GM23338 (cell line): Measurements from ENCODE around the gene GFPT2. TPM values are rescaled to one million over a fixed set of nuclear protein-coding genes. Genes with fewer than 3 reads are reported as not detected.

ENCODE experiments used
- ATAC-seq: fragments of 200-7000 bp; cut with Tn5 transposase; 3 replicates; pipeline ENCODE4 v1.9.1; 2020
- DNase-seq: peaks from one replicate; pipeline ENCODE4 v3.0.0-alpha.2; 2015; ENCODE audit warnings: low spot score
- H2AFZ ChIP-seq: fragments of 200-600 bp; sonication (generic); 2 replicates; pipeline ENCODE4 v1.8.0; 2016; ENCODE audit warnings: antibody characterized with exemption, mild to moderate bottlenecking, moderate library complexity
- H3F3A ChIP-seq: fragments of 200-600 bp; sonication (generic); replicated peaks from 2 replicates; pipeline ENCODE4 v1.8.0; 2017; ENCODE audit warnings: antibody characterized with exemption, mixed run types, low read depth
- H3K27ac ChIP-seq: fragments of 200-600 bp; sonication (generic); 2 replicates; pipeline ENCODE4 v1.6.1; 2016; ENCODE audit warnings: low read depth
- H3K27me3 ChIP-seq: fragments of 200-600 bp; sonication (generic); 2 replicates; pipeline ENCODE4 v1.8.0; 2016; ENCODE audit warnings: mild to moderate bottlenecking, mixed run types, moderate library complexity; ENCODE audit not compliant: insufficient read depth
- H3K36me3 ChIP-seq: fragments of 200-600 bp; sonication (generic); 2 replicates; pipeline ENCODE4 v1.8.0; 2016; ENCODE audit warnings: mild to moderate bottlenecking; ENCODE audit not compliant: insufficient read depth
- H3K4me1 ChIP-seq: fragments of 200-600 bp; sonication (generic); 2 replicates; pipeline ENCODE4 v1.8.0; 2016; ENCODE audit warnings: mild to moderate bottlenecking, moderate library complexity; ENCODE audit not compliant: insufficient read depth
- H3K4me2 ChIP-seq: fragments of 200-600 bp; sonication (generic); 2 replicates; pipeline ENCODE4 v1.7.1; 2017; ENCODE audit warnings: mixed run types
- H3K4me3 ChIP-seq: fragments of 200-600 bp; sonication (generic); 2 replicates; pipeline ENCODE4 v1.6.1; 2016; ENCODE audit warnings: mixed run types
- H3K79me2 ChIP-seq: fragments of 200-600 bp; sonication (generic); replicated peaks from 2 replicates; pipeline ENCODE4 v1.8.0; 2017; ENCODE audit warnings: mild to moderate bottlenecking; ENCODE audit not compliant: insufficient read depth
- H3K9me2 ChIP-seq: fragments of 200-600 bp; sonication (generic); 2 replicates; pipeline ENCODE4 v1.8.0; 2017; ENCODE audit not compliant: insufficient read depth
- H4K20me1 ChIP-seq: fragments of 200-600 bp; sonication (generic); replicated peaks from 2 replicates; pipeline ENCODE4 v1.8.0; 2017; ENCODE audit warnings: mild to moderate bottlenecking; ENCODE audit not compliant: insufficient read depth
- H3K27ac Mint-ChIP-seq: 2 replicates; pipeline ENCODE4 v1.8.0; 2020; ENCODE audit warnings: inconsistent platforms, mild to moderate bottlenecking, moderate library complexity, mixed read lengths
- H3K27me3 Mint-ChIP-seq: 3 replicates; pipeline ENCODE4 v1.8.0; 2022; ENCODE audit warnings: low read depth, mild to moderate bottlenecking, moderate library complexity, mixed read lengths, inconsistent platforms; ENCODE audit not compliant: insufficient read depth, poor library complexity
- H3K36me3 Mint-ChIP-seq: 3 replicates; pipeline ENCODE4 v1.8.0; 2021; ENCODE audit warnings: low read depth, mild to moderate bottlenecking, inconsistent platforms, moderate library complexity, mixed read lengths
- H3K4me1 Mint-ChIP-seq: 3 replicates; pipeline ENCODE4 v1.8.0; 2020; ENCODE audit warnings: mild to moderate bottlenecking, inconsistent platforms, mixed read lengths
- H3K4me3 Mint-ChIP-seq: 3 replicates; pipeline ENCODE4 v1.8.0; 2021; ENCODE audit warnings: moderate library complexity, mild to moderate bottlenecking, inconsistent platforms, mixed read lengths
- H3K9me3 Mint-ChIP-seq: 3 replicates; pipeline ENCODE4 v1.8.0; 2020; ENCODE audit warnings: moderate library complexity, mild to moderate bottlenecking, inconsistent platforms, mixed read lengths
- CREB1 ChIP-seq: fragments of 250-450 bp; sonication (Bioruptor Pico); IDR thresholded peaks from 2 replicates; pipeline ENCODE4 v1.5.0; 2020; ENCODE audit warnings: low read depth, mild to moderate bottlenecking, moderate library complexity
- ETS1 ChIP-seq: IDR thresholded peaks from 2 replicates; pipeline ENCODE4 v1.6.1; 2016; ENCODE audit warnings: antibody characterized with exemption
- EZH2 ChIP-seq: fragments of 200-600 bp; sonication (generic); IDR thresholded peaks from one replicate; pipeline ENCODE4 v1.8.0; 2017; ENCODE audit warnings: antibody characterized with exemption, mild to moderate bottlenecking, low read depth; ENCODE audit not compliant: unreplicated experiment
- EZH2phosphoT487 ChIP-seq: fragments of 200-600 bp; sonication (generic); IDR thresholded peaks from one replicate; pipeline ENCODE4 v1.8.1; 2018; ENCODE audit warnings: antibody characterized with exemption; ENCODE audit not compliant: unreplicated experiment
- JUNB ChIP-seq: IDR thresholded peaks from one replicate; pipeline ENCODE4 v1.6.1; 2016; ENCODE audit warnings: antibody characterized with exemption; ENCODE audit not compliant: unreplicated experiment
- NANOG ChIP-seq: IDR thresholded peaks from 2 replicates; pipeline ENCODE4 v1.6.1; 2016; ENCODE audit warnings: antibody characterized with exemption, borderline replicate concordance
- POLR2AphosphoS5 ChIP-seq: IDR thresholded peaks from 2 replicates; pipeline ENCODE4 v1.6.1; 2016; ENCODE audit warnings: antibody characterized with exemption, low read depth
- ZNF114 ChIP-seq: fragments of 250-450 bp; sonication (Bioruptor Pico); IDR thresholded peaks from 2 replicates; pipeline ENCODE4 v1.5.0; 2020; ENCODE audit warnings: mild to moderate bottlenecking, moderate library complexity
- polyA plus RNA-seq: library from polyadenylated mRNA; unstranded; fragments of >200 nt; fragmentation: Nextera tagmentation; extraction: Ambion mirVana; gene quantifications from 2 replicates; pipeline ENCODE4 v1.2.1, GENCODE V29; 2016
- total RNA-seq: library from RNA; depleted of rRNA; stranded (reverse); fragments of >200 nt; shearing (Covaris generic); gene quantifications from 2 replicates; pipeline ENCODE4 v1.2.3, GENCODE V29; 2014
- TF ChIP-seq, protein P1 (sequence below): IDR thresholded peaks from one replicate; pipeline ENCODE4 v1.6.1; 2018; ENCODE audit warnings: antibody characterized with exemption; ENCODE audit not compliant: unreplicated experiment
- TF ChIP-seq, protein P2 (sequence below), 2 experiments: fragments of 200-600 bp in 1 of 2; sonication (generic) in 1 of 2; conservative IDR thresholded peaks; 2 replicates each; pipeline versions ENCODE4 v1.5.1 to v1.6.1; 2016 to 2017; ENCODE audit warnings: antibody characterized with exemption in 2 of 2, low read depth in 2 of 2, mild to moderate bottlenecking in 2 of 2, moderate library complexity in 1 of 2
- TF ChIP-seq, protein P3 (sequence below): fragments of 250-450 bp; sonication (Bioruptor Pico); IDR thresholded peaks from 2 replicates; pipeline ENCODE4 v1.5.0; 2020; ENCODE audit warnings: mild to moderate bottlenecking, moderate library complexity

GFPT2 gene
- total and polyA plus RNA-seq, 2 experiments from 2014 or later, result 82.6 to 120 TPM

GRCh38 chr5:180365829-180366228, 12.7 kb upstream of the GFPT2 start:
- Histone ChIP-seq H3F3A (no peaks in the 10 kb centered on the region), H3K27me3 (no peaks in the 10 kb centered on the region), H3K27ac (no peak overlapping the region), H3K4me1 (no peaks in the 10 kb centered on the region), H3K79me2 (no peaks in the 10 kb centered on the region), H4K20me1 (no peaks in the 10 kb centered on the region), H3K4me2 (no peak overlapping the region), H3K9me2 (no peaks in the 10 kb centered on the region), H3K36me3 (no peaks in the 10 kb centered on the region), H2AFZ (peak overlapping the region; percentile 80; the same call in 1 of the 2 replicates), H3K4me3 (no peak overlapping the region)
- no peak overlapping the region for H3K4me3 Mint-ChIP-seq
- TF ChIP-seq, protein P1, sequence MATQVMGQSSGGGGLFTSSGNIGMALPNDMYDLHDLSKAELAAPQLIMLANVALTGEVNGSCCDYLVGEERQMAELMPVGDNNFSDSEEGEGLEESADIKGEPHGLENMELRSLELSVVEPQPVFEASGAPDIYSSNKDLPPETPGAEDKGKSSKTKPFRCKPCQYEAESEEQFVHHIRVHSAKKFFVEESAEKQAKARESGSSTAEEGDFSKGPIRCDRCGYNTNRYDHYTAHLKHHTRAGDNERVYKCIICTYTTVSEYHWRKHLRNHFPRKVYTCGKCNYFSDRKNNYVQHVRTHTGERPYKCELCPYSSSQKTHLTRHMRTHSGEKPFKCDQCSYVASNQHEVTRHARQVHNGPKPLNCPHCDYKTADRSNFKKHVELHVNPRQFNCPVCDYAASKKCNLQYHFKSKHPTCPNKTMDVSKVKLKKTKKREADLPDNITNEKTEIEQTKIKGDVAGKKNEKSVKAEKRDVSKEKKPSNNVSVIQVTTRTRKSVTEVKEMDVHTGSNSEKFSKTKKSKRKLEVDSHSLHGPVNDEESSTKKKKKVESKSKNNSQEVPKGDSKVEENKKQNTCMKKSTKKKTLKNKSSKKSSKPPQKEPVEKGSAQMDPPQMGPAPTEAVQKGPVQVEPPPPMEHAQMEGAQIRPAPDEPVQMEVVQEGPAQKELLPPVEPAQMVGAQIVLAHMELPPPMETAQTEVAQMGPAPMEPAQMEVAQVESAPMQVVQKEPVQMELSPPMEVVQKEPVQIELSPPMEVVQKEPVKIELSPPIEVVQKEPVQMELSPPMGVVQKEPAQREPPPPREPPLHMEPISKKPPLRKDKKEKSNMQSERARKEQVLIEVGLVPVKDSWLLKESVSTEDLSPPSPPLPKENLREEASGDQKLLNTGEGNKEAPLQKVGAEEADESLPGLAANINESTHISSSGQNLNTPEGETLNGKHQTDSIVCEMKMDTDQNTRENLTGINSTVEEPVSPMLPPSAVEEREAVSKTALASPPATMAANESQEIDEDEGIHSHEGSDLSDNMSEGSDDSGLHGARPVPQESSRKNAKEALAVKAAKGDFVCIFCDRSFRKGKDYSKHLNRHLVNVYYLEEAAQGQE, result no peak
- TF ChIP-seq NANOG, result no peak
- no peak for TF ChIP-seq CREB1 (CRISPR knock-in tag)
- TF ChIP-seq ETS1, result no peak
- TF ChIP-seq JUNB, result no peak
- TF ChIP-seq, protein P2, sequence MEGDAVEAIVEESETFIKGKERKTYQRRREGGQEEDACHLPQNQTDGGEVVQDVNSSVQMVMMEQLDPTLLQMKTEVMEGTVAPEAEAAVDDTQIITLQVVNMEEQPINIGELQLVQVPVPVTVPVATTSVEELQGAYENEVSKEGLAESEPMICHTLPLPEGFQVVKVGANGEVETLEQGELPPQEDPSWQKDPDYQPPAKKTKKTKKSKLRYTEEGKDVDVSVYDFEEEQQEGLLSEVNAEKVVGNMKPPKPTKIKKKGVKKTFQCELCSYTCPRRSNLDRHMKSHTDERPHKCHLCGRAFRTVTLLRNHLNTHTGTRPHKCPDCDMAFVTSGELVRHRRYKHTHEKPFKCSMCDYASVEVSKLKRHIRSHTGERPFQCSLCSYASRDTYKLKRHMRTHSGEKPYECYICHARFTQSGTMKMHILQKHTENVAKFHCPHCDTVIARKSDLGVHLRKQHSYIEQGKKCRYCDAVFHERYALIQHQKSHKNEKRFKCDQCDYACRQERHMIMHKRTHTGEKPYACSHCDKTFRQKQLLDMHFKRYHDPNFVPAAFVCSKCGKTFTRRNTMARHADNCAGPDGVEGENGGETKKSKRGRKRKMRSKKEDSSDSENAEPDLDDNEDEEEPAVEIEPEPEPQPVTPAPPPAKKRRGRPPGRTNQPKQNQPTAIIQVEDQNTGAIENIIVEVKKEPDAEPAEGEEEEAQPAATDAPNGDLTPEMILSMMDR (conservative IDR thresholded peaks at IDR 0.05; ENCODE audit: low read depth in 2 of 2), result no peak
- TF ChIP-seq ZNF114, result no peak
- TF ChIP-seq EZH2phosphoT487, result no peak
- TF ChIP-seq, protein P3, sequence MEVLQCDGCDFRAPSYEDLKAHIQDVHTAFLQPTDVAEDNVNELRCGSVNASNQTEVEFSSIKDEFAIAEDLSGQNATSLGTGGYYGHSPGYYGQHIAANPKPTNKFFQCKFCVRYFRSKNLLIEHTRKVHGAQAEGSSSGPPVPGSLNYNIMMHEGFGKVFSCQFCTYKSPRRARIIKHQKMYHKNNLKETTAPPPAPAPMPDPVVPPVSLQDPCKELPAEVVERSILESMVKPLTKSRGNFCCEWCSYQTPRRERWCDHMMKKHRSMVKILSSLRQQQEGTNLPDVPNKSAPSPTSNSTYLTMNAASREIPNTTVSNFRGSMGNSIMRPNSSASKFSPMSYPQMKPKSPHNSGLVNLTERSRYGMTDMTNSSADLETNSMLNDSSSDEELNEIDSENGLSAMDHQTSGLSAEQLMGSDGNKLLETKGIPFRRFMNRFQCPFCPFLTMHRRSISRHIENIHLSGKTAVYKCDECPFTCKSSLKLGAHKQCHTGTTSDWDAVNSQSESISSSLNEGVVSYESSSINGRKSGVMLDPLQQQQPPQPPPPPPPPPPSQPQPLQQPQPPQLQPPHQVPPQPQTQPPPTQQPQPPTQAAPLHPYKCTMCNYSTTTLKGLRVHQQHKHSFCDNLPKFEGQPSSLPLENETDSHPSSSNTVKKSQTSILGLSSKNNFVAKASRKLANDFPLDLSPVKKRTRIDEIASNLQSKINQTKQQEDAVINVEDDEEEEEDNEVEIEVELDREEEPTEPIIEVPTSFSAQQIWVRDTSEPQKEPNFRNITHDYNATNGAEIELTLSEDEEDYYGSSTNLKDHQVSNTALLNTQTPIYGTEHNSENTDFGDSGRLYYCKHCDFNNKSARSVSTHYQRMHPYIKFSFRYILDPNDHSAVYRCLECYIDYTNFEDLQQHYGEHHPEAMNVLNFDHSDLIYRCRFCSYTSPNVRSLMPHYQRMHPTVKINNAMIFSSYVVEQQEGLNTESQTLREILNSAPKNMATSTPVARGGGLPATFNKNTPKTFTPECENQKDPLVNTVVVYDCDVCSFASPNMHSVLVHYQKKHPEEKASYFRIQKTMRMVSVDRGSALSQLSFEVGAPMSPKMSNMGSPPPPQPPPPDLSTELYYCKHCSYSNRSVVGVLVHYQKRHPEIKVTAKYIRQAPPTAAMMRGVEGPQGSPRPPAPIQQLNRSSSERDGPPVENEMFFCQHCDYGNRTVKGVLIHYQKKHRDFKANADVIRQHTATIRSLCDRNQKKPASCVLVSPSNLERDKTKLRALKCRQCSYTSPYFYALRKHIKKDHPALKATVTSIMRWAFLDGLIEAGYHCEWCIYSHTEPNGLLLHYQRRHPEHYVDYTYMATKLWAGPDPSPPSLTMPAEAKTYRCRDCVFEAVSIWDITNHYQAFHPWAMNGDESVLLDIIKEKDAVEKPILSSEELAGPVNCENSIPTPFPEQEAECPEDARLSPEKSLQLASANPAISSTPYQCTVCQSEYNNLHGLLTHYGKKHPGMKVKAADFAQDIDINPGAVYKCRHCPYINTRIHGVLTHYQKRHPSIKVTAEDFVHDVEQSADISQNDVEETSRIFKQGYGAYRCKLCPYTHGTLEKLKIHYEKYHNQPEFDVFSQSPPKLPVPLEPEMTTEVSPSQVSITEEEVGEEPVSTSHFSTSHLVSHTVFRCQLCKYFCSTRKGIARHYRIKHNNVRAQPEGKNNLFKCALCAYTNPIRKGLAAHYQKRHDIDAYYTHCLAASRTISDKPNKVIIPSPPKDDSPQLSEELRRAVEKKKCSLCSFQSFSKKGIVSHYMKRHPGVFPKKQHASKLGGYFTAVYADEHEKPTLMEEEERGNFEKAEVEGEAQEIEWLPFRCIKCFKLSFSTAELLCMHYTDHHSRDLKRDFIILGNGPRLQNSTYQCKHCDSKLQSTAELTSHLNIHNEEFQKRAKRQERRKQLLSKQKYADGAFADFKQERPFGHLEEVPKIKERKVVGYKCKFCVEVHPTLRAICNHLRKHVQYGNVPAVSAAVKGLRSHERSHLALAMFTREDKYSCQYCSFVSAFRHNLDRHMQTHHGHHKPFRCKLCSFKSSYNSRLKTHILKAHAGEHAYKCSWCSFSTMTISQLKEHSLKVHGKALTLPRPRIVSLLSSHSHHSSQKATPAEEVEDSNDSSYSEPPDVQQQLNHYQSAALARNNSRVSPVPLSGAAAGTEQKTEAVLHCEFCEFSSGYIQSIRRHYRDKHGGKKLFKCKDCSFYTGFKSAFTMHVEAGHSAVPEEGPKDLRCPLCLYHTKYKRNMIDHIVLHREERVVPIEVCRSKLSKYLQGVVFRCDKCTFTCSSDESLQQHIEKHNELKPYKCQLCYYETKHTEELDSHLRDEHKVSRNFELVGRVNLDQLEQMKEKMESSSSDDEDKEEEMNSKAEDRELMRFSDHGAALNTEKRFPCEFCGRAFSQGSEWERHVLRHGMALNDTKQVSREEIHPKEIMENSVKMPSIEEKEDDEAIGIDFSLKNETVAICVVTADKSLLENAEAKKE (CRISPR knock-in tag), result no peak
- no peak for TF ChIP-seq POLR2AphosphoS5
- TF ChIP-seq EZH2, result no peak
- ATAC-seq (no peak), DNase-seq (no peak)
- peaks cover 6% of the 10 kb centered on the region for H3K27me3 Mint-ChIP-seq
- H3K36me3 Mint-ChIP-seq, result no peaks in the 10 kb centered on the region
- H3K27ac Mint-ChIP-seq, result no peak overlapping the region
- peaks cover 5% of the 10 kb centered on the region for H3K4me1 Mint-ChIP-seq
- H3K9me3 Mint-ChIP-seq, result no peaks in the 10 kb centered on the region
